Endothelial cell of umbilical vein (primary cell): Measurements from ENCODE around the gene TMEM178B. TPM values are rescaled to one million over a fixed set of nuclear protein-coding genes. Genes with fewer than 3 reads are reported as not detected.

Source experiments
- BruUV-seq: library from RNA; stranded (reverse); fragments of 400-500 nt; replicated peaks from 2 replicates; lab custom pipeline; 2021; lab: Mats Ljungman, UMichigan
- CTCF ChIA-PET: fragments of 300-600, 350-600 bp; sonication (Branson Sonifier 250); formaldehyde crosslinking; loops from one replicate; lab custom pipeline; 2021; ENCODE audit warnings: antibody characterized with exemption, inconsistent platforms; lab: Charles Lee
- POLR2A ChIA-PET: fragments of 300-600, 350-600 bp; sonication (Branson Sonifier 250); formaldehyde crosslinking; loops from one replicate; lab custom pipeline; 2021; ENCODE audit warnings: antibody characterized with exemption, inconsistent platforms; lab: Charles Lee
- DNase-seq: peaks from one replicate; pipeline ENCODE4 v3.0.0-alpha.2; 2011; ENCODE audit warnings: low read depth, low spot score
- FAIRE-seq: peaks from 2 replicates; lab custom pipeline; 2011; peaks lifted over from hg19 to GRCh38; lab: Jason Lieb, UNC
- H2AFZ ChIP-seq: 2 replicates; pipeline ENCODE4 v1.6.0; 2012; ENCODE audit warnings: low read depth, low read length, control low read depth, inconsistent platforms
- H3K27ac ChIP-seq: 2 replicates; pipeline ENCODE4 v1.5.1; 2011; ENCODE audit warnings: low read depth, mild to moderate bottlenecking, control low read depth, low read length, moderate library complexity; ENCODE audit not compliant: insufficient read depth
- H3K27me3 ChIP-seq, 2 experiments: 2 replicates each; pipeline versions ENCODE4 v1.6.0 to v1.6.1; 2011; ENCODE audit warnings: low read length in 2 of 2, mixed read lengths in 1 of 2; ENCODE audit not compliant: control insufficient read depth in 2 of 2, insufficient read depth in 2 of 2
- H3K36me3 ChIP-seq, 2 experiments: 2 replicates in 1 of 2; 3 replicates in 1 of 2; pipeline ENCODE4 v1.5.1; 2011; ENCODE audit warnings: low read length in 2 of 2, mild to moderate bottlenecking in 1 of 2, moderate library complexity in 1 of 2; ENCODE audit not compliant: control insufficient read depth in 2 of 2, insufficient read depth in 2 of 2; ENCODE audit errors: extremely low read depth in 1 of 2
- H3K4me1 ChIP-seq: 3 replicates; pipeline ENCODE4 v1.5.1; 2011; ENCODE audit warnings: mild to moderate bottlenecking, low read length; ENCODE audit not compliant: control insufficient read depth, insufficient read depth; ENCODE audit errors: extremely low read depth
- H3K4me2 ChIP-seq: 2 replicates; pipeline ENCODE4 v1.6.1; 2011; ENCODE audit warnings: low read length, control low read depth, mixed read lengths; ENCODE audit not compliant: insufficient read depth
- H3K4me3 ChIP-seq, 3 experiments: fragments of 200-600 bp in 1 of 3; sonication (generic), shearing (Covaris generic) in 1 of 3; replicated peaks in 1 of 3; 2 replicates each; pipeline ENCODE4 v1.5.1; 2011 to 2016; ENCODE audit warnings: control low read depth in 3 of 3, low read length in 3 of 3, mild to moderate bottlenecking in 2 of 3, inconsistent platforms in 1 of 3, low read depth in 1 of 3, moderate library complexity in 1 of 3; ENCODE audit not compliant: insufficient read depth in 1 of 3
- H3K79me2 ChIP-seq: 2 replicates; pipeline ENCODE4 v1.6.0; 2012; ENCODE audit warnings: low read length, inconsistent platforms; ENCODE audit not compliant: control insufficient read depth, insufficient read depth
- H3K9ac ChIP-seq: replicated peaks from 2 replicates; pipeline ENCODE3; 2011; ENCODE audit warnings: low read length, control low read depth; ENCODE audit not compliant: insufficient read depth; ENCODE audit errors: extremely low read depth
- H3K9me1 ChIP-seq: replicated peaks from 3 replicates; pipeline ENCODE4 v1.6.0; 2011; ENCODE audit warnings: mild to moderate bottlenecking, low read length; ENCODE audit not compliant: control insufficient read depth, insufficient read depth; ENCODE audit errors: extremely low read depth
- H3K9me3 ChIP-seq: replicated peaks from 2 replicates; pipeline ENCODE4 v1.5.1; 2012; ENCODE audit warnings: low read length, inconsistent platforms; ENCODE audit not compliant: control insufficient read depth, insufficient read depth
- H4K20me1 ChIP-seq: replicated peaks from 2 replicates; pipeline ENCODE3; 2011; ENCODE audit warnings: mild to moderate bottlenecking, low read length; ENCODE audit not compliant: control insufficient read depth, insufficient read depth; ENCODE audit errors: extremely low read depth
- CTCF ChIP-seq, 2 donors: IDR thresholded peaks; 1 replicate in 1 of 2; 2 replicates in 1 of 2; pipeline ENCODE4 v1.5.1; 2011; ENCODE audit warnings: low read length in 2 of 2, mild to moderate bottlenecking in 2 of 2, moderate library complexity in 2 of 2, control low read depth in 1 of 2, inconsistent platforms in 1 of 2, low read depth in 1 of 2; ENCODE audit not compliant: insufficient read depth in 1 of 2; ENCODE audit errors: extremely low read depth in 1 of 2
- EZH2 ChIP-seq: IDR thresholded peaks from 2 replicates; pipeline ENCODE4 v1.6.1; 2012; ENCODE audit warnings: borderline replicate concordance, low read depth, mild to moderate bottlenecking, moderate library complexity, low read length, inconsistent platforms; ENCODE audit not compliant: severe bottlenecking
- FOS ChIP-seq: IDR thresholded peaks from 2 replicates; pipeline ENCODE4 v1.6.1; 2011; ENCODE audit warnings: mild to moderate bottlenecking, low read length, moderate library complexity, borderline replicate concordance; ENCODE audit not compliant: insufficient read depth
- GATA2 ChIP-seq: IDR thresholded peaks from 2 replicates; pipeline ENCODE4 v1.7.0; 2011; ENCODE audit warnings: low read depth, mild to moderate bottlenecking, moderate library complexity, mixed read lengths, low read length; ENCODE audit not compliant: insufficient read length, insufficient read depth
- JUN ChIP-seq: IDR thresholded peaks from 2 replicates; pipeline ENCODE4 v1.6.1; 2011; ENCODE audit warnings: borderline replicate concordance, low read depth; ENCODE audit not compliant: insufficient read length, insufficient read depth
- MAX ChIP-seq: IDR thresholded peaks from 2 replicates; pipeline ENCODE4 v1.6.1; 2011; ENCODE audit not compliant: insufficient read depth, insufficient read length
- MYC ChIP-seq: IDR thresholded peaks from one replicate; pipeline ENCODE4 v1.6.1; 2011; ENCODE audit warnings: mild to moderate bottlenecking, low read depth, low read length
- POLR2A ChIP-seq: IDR thresholded peaks from 2 replicates; pipeline ENCODE4 v1.6.1; 2012; ENCODE audit warnings: low read depth, mild to moderate bottlenecking, control low read depth, low read length
- POLR2AphosphoS5 ChIP-seq: IDR thresholded peaks from 2 replicates; pipeline ENCODE4 v1.6.1; 2012; ENCODE audit warnings: low read depth, mild to moderate bottlenecking, control low read depth, low read length, moderate library complexity; ENCODE audit not compliant: insufficient read depth
- dilution Hi-C: fragments of 300-500 bp; cut with MboI; formaldehyde crosslinking; loops from one replicate; pipeline ENCODE4 v1.15.0; 2019; ENCODE audit warnings: low sequenced_read_pairs; ENCODE audit not compliant: extremely low pct_ligation_motif_present
- intact Hi-C: fragments of 100-400 bp; cut with micrococcal nuclease; formaldehyde crosslinking; loops from one replicate; pipeline ENCODE4 v1.10.0; 2022
- polyA plus RNA-seq, 4 experiments: library from polyadenylated mRNA; depleted of rRNA in 3 of 4; stranded (reverse) in 3 of 4; unstranded in 1 of 4; fragments of >200 nt; gene quantifications; 2 replicates each; pipeline versions ENCODE4 v1.2.1 to v1.2.3, GENCODE V29; 2011 to 2012; ENCODE audit warnings: missing spikeins in 1 of 4
- total RNA-seq: library from RNA; stranded (reverse); gene quantifications from 2 replicates; pipeline ENCODE4 v1.2.3, GENCODE V29; 2021

TMEM178B gene
- total and polyA plus RNA-seq, 2 donors (not counting 3 experiments of a cell fraction or from before 2014, with no cell fraction given): not detected

- CTCF ChIA-PET: no interaction called here
- dilution Hi-C loops: no loop called here
- FAIRE-seq: no peak
Measured at GRCh38 chr7:141053626-141054025, 20.2 kb upstream of the TMEM178B start.

More at GRCh38 chr7:141053626-141054025, 20.2 kb upstream of the TMEM178B start:
- Histone ChIP-seq H3K4me2 (no peak overlapping the region), H3K9me3 (no peaks in the 10 kb centered on the region), H3K27me3 (no peaks in the 10 kb centered on the region), H3K4me3 (no peak overlapping the region), H3K36me3 (no peaks in the 10 kb centered on the region), H3K4me1 (no peaks in the 10 kb centered on the region), H2AFZ (no peak overlapping the region), H3K79me2 (no peaks in the 10 kb centered on the region), H3K9me1 (no peaks in the 10 kb centered on the region), H3K27ac (no peak overlapping the region), H4K20me1 (no peaks in the 10 kb centered on the region), H3K9ac (no peak overlapping the region)
- no TSS peak for BruUV-seq
- TF ChIP-seq EZH2 (no peak), POLR2A (no peak), MYC (no peak), POLR2AphosphoS5 (no peak), MAX (no peak), CTCF (IDR thresholded peaks at IDR 0.05; ENCODE audit: extremely low read depth in 1 of 2, insufficient read depth in 1 of 2, low read depth in 1 of 2, low read length in 2 of 2) (no peak), FOS (no peak), JUN (no peak), GATA2 (no peak)
- intact Hi-C loops: no loop called here
- no peak for DNase-seq
- POLR2A ChIA-PET: no interaction called here
